WTC11 (cell line): ENCODE data around the gene CCNYL1.

ENCODE experiments used
- CREM ChIP-seq: sonication (generic); formaldehyde crosslinking; IDR thresholded peaks from 2 replicates; pipeline ENCODE4 v1.8.1; 2022; ENCODE audit warnings: mild to moderate bottlenecking, missing genetic modification reagents, moderate library complexity
- CTCF ChIP-seq: fragments of 200-600 bp; IDR thresholded peaks from 2 replicates; pipeline ENCODE4 v1.8.0; 2022; ENCODE audit warnings: antibody characterized with exemption
- ESRRA ChIP-seq: sonication (generic); formaldehyde crosslinking; IDR thresholded peaks from 2 replicates; pipeline ENCODE4 v1.8.1; 2022; ENCODE audit warnings: mild to moderate bottlenecking, missing genetic modification reagents, borderline replicate concordance
- ETV6 ChIP-seq: sonication (generic); formaldehyde crosslinking; IDR thresholded peaks from 2 replicates; pipeline ENCODE4 v1.8.1; 2022; ENCODE audit warnings: mild to moderate bottlenecking, missing genetic modification reagents
- JUN ChIP-seq: sonication (generic); formaldehyde crosslinking; IDR thresholded peaks from 2 replicates; pipeline ENCODE4 v1.8.0; 2023; ENCODE audit warnings: mild to moderate bottlenecking, missing genetic modification reagents
- KAT7 ChIP-seq: sonication (generic); formaldehyde crosslinking; IDR thresholded peaks from 2 replicates; pipeline ENCODE4 v1.8.1; 2023; ENCODE audit warnings: missing genetic modification reagents, mild to moderate bottlenecking, borderline replicate concordance
- NR2C2 ChIP-seq: sonication (generic); formaldehyde crosslinking; IDR thresholded peaks from 2 replicates; pipeline ENCODE4 v1.8.0; 2022; ENCODE audit warnings: mild to moderate bottlenecking, missing genetic modification reagents
- USF2 ChIP-seq: sonication (generic); formaldehyde crosslinking; IDR thresholded peaks from 2 replicates; pipeline ENCODE4 v1.8.1; 2023; ENCODE audit warnings: mild to moderate bottlenecking, missing genetic modification reagents, moderate library complexity
- ZNF232 ChIP-seq: sonication (generic); formaldehyde crosslinking; IDR thresholded peaks from 2 replicates; pipeline ENCODE4 v1.8.0; 2022; ENCODE audit warnings: mild to moderate bottlenecking, missing genetic modification reagents
- ZSCAN18 ChIP-seq: fragments of 250-450 bp; sonication (Bioruptor Pico); IDR thresholded peaks from 2 replicates; pipeline ENCODE4 v2.1.2; 2022; ENCODE audit warnings: mild to moderate bottlenecking, moderate library complexity
- TF ChIP-seq, protein P1 (sequence below): sonication (generic); formaldehyde crosslinking; IDR thresholded peaks from 2 replicates; pipeline ENCODE4 v1.8.0; 2022; ENCODE audit warnings: mild to moderate bottlenecking, missing genetic modification reagents
- TF ChIP-seq, protein P2 (sequence below): sonication (generic); formaldehyde crosslinking; IDR thresholded peaks from 2 replicates; pipeline ENCODE4 v1.8.0; 2023; ENCODE audit warnings: missing genetic modification reagents, mild to moderate bottlenecking, borderline replicate concordance
- TF ChIP-seq, protein P3 (sequence below): sonication (generic); formaldehyde crosslinking; IDR thresholded peaks from 2 replicates; pipeline ENCODE4 v1.8.1; 2023; ENCODE audit warnings: mild to moderate bottlenecking, missing genetic modification reagents, moderate library complexity
- TF ChIP-seq, protein P4 (sequence below): sonication (generic); formaldehyde crosslinking; conservative IDR thresholded peaks from 2 replicates; pipeline ENCODE4 v1.8.1; 2022; ENCODE audit warnings: mild to moderate bottlenecking, missing genetic modification reagents

DNA sequence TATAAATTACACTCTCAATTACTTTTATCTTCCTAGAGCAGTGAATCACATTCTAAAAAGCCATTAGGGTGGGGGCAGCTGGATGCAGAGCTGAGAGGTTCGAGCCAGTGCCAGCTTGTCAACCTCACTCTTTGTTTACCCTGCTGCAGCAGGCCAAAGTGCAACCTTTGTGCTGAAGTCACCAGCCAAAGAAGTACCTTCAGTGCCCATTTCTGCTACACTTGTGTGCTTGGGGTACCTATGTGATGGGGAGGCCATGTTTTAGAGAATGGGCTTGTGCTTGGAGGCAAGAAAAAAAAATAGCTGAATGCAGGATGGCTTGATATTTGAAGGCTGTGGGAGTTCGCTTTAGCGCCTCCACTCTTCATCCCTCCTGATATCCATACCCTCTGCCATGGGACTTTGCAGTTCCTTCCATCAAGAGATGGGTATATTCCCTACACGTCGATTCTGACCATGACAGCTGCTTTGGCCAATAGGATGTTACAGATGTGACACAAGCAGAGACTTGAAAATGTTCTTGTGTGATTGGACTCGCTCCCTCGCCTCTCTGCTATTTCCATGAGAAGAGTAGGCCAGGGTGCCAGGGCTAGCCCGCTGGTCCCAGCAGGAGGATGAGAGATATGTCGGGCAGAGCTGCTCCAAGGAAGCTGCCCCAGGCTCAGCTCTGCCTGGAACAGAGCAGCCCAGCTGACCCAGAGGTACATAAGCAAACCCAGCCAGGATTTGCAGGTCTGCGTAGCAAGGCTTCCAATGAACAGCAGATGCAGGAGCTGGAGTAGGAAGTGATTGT is 71.0 kb downstream of the CCNYL1 start:
- no peak for TF ChIP-seq KAT7
- TF ChIP-seq, protein P1, sequence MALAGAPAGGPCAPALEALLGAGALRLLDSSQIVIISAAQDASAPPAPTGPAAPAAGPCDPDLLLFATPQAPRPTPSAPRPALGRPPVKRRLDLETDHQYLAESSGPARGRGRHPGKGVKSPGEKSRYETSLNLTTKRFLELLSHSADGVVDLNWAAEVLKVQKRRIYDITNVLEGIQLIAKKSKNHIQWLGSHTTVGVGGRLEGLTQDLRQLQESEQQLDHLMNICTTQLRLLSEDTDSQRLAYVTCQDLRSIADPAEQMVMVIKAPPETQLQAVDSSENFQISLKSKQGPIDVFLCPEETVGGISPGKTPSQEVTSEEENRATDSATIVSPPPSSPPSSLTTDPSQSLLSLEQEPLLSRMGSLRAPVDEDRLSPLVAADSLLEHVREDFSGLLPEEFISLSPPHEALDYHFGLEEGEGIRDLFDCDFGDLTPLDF (CRISPR knock-in tag), result no peak
- TF ChIP-seq ZSCAN18 (CRISPR knock-in tag), result no peak
- TF ChIP-seq CTCF, result no peak
- TF ChIP-seq NR2C2 (CRISPR knock-in tag), result no peak
- TF ChIP-seq ZNF232 (CRISPR knock-in tag), result no peak
- no peak for TF ChIP-seq ESRRA (CRISPR knock-in tag)
- no peak for TF ChIP-seq USF2 (CRISPR knock-in tag)
- no peak for TF ChIP-seq CREM
- no peak for TF ChIP-seq JUN (CRISPR knock-in tag)
- TF ChIP-seq, protein P2, sequence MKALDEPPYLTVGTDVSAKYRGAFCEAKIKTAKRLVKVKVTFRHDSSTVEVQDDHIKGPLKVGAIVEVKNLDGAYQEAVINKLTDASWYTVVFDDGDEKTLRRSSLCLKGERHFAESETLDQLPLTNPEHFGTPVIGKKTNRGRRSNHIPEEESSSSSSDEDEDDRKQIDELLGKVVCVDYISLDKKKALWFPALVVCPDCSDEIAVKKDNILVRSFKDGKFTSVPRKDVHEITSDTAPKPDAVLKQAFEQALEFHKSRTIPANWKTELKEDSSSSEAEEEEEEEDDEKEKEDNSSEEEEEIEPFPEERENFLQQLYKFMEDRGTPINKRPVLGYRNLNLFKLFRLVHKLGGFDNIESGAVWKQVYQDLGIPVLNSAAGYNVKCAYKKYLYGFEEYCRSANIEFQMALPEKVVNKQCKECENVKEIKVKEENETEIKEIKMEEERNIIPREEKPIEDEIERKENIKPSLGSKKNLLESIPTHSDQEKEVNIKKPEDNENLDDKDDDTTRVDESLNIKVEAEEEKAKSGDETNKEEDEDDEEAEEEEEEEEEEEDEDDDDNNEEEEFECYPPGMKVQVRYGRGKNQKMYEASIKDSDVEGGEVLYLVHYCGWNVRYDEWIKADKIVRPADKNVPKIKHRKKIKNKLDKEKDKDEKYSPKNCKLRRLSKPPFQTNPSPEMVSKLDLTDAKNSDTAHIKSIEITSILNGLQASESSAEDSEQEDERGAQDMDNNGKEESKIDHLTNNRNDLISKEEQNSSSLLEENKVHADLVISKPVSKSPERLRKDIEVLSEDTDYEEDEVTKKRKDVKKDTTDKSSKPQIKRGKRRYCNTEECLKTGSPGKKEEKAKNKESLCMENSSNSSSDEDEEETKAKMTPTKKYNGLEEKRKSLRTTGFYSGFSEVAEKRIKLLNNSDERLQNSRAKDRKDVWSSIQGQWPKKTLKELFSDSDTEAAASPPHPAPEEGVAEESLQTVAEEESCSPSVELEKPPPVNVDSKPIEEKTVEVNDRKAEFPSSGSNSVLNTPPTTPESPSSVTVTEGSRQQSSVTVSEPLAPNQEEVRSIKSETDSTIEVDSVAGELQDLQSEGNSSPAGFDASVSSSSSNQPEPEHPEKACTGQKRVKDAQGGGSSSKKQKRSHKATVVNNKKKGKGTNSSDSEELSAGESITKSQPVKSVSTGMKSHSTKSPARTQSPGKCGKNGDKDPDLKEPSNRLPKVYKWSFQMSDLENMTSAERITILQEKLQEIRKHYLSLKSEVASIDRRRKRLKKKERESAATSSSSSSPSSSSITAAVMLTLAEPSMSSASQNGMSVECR, result no peak
- no peak for TF ChIP-seq ETV6 (CRISPR knock-in tag)
- TF ChIP-seq, protein P3, sequence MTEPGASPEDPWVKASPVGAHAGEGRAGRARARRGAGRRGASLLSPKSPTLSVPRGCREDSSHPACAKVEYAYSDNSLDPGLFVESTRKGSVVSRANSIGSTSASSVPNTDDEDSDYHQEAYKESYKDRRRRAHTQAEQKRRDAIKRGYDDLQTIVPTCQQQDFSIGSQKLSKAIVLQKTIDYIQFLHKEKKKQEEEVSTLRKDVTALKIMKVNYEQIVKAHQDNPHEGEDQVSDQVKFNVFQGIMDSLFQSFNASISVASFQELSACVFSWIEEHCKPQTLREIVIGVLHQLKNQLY (CRISPR knock-in tag), result no peak
- TF ChIP-seq, protein P4, sequence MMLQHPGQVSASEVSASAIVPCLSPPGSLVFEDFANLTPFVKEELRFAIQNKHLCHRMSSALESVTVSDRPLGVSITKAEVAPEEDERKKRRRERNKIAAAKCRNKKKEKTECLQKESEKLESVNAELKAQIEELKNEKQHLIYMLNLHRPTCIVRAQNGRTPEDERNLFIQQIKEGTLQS (CRISPR knock-in tag), result no peak
